ENCODE results near the gene ARFGAP2. TPM values are rescaled to one million over a fixed set of nuclear protein-coding genes. Genes with fewer than 3 reads are reported as not detected.
"Not testable (repeated sequence)": the region's sequence is repeated elsewhere in the genome, so short reads cannot be mapped to it uniquely, and the experiment has no call there.

The ARFGAP2 gene
- total RNA-seq, 1 experiment from 2014 or later, result 97.5 TPM

DNA sequence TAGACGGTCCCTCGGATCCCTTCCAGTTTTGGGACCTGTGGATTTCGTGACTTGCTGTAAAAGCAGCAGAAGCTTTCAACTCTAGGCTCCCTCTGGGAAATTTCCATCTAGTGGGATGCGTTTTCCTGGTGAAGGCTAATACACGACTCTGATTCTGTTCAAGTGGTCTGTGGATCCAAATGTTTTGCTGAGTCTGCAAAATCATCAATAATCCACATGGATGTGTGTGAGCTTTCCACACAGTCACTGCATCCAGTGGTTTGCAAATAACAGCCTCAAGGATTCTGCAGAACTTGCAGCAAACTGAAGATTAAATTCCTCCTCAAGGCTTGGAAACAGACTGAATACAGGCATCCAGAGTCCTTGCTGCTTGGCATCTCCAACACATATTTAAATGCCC lies 25.9 kb upstream of the ARFGAP2 start:
- DNase-seq (no peak), ATAC-seq (no peak)
- H3K9me3 ChIP-seq (ENCODE audit: low read length), result no peaks in the 10 kb centered on the region
- BruUV-seq (replicated peaks), result no TSS peak
- intact Hi-C loops (cut with micrococcal nuclease), result no loop called here
- peaks cover 14% of the 10 kb centered on the region for H3K4me1 ChIP-seq (ENCODE audit: insufficient read depth, low read length)
- no peak overlapping the region for H3K27ac ChIP-seq (ENCODE audit: low read length)
- H2AFZ ChIP-seq (ENCODE audit: low read length), result no peak overlapping the region
- H3K9me2 ChIP-seq (replicated peaks; ENCODE audit: low read length), result no peaks in the 10 kb centered on the region
- ChIA-PET CTCF (no interaction called here), POLR2A (ENCODE audit: unreplicated experiment) (no interaction called here)
- H3F3A ChIP-seq (ENCODE audit: low read length, unreplicated experiment), result no peaks in the 10 kb centered on the region
- H3K79me2 ChIP-seq (ENCODE audit: low read length), result no peaks in the 10 kb centered on the region
- H3K27me3 ChIP-seq (ENCODE audit: low read length), result no peaks in the 10 kb centered on the region
- no peak overlapping the region for H3K9ac ChIP-seq (ENCODE audit: low read length)
- H4K20me1 ChIP-seq (ENCODE audit: low read length), result no peaks in the 10 kb centered on the region
- TF ChIP-seq EZH2 (IDR thresholded peaks at IDR 0.05; ENCODE audit: low read length, unreplicated experiment) (no peak), EZH2phosphoT487 (IDR thresholded peaks at IDR 0.05; ENCODE audit: borderline replicate concordance, low read length) (no peak)
- TF ChIP-seq, protein P1, sequence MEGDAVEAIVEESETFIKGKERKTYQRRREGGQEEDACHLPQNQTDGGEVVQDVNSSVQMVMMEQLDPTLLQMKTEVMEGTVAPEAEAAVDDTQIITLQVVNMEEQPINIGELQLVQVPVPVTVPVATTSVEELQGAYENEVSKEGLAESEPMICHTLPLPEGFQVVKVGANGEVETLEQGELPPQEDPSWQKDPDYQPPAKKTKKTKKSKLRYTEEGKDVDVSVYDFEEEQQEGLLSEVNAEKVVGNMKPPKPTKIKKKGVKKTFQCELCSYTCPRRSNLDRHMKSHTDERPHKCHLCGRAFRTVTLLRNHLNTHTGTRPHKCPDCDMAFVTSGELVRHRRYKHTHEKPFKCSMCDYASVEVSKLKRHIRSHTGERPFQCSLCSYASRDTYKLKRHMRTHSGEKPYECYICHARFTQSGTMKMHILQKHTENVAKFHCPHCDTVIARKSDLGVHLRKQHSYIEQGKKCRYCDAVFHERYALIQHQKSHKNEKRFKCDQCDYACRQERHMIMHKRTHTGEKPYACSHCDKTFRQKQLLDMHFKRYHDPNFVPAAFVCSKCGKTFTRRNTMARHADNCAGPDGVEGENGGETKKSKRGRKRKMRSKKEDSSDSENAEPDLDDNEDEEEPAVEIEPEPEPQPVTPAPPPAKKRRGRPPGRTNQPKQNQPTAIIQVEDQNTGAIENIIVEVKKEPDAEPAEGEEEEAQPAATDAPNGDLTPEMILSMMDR (conservative IDR thresholded peaks at IDR 0.05; ENCODE audit: low read depth, low read length), result no peak
- H3K4me3 ChIP-seq (ENCODE audit: low read length), result no peak overlapping the region
- H3K4me2 ChIP-seq (ENCODE audit: low read length), result no peak overlapping the region
- H3K36me3 ChIP-seq (ENCODE audit: low read depth, low read length), result no peaks in the 10 kb centered on the region

DNA sequence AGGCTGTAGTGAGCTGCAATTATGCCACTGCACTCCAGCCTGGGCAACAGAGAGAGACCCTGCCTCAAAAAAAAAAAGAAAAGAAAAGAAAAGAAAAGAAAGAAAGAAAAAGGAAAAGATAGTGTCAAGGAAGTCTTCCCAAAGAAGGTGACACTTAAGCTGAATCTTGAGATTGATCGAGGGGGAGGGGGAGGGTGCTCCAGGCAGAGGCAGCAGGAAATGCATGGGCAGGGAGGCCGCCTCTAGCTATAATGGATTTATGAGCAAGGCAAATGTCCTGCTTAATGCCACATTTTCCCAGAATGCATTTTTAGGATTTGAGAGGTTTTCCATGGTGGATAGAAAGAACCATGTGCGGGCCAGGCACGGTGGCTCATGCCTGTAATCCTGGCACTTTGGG lies 24.3 kb upstream of the ARFGAP2 start:
- Histone ChIP-seq H4K20me1 (ENCODE audit: low read length) (no peaks in the 10 kb centered on the region), H3K79me2 (ENCODE audit: low read length) (no peaks in the 10 kb centered on the region), H3K9ac (ENCODE audit: low read length) (no peak overlapping the region), H3K9me2 (replicated peaks; ENCODE audit: low read length) (no peaks in the 10 kb centered on the region), H3K4me3 (ENCODE audit: low read length) (no peak overlapping the region), H3K4me1 (ENCODE audit: insufficient read depth, low read length) (peaks cover 14% of the 10 kb centered on the region), H2AFZ (ENCODE audit: low read length) (no peak overlapping the region), H3K27me3 (ENCODE audit: low read length) (no peaks in the 10 kb centered on the region), H3K36me3 (ENCODE audit: low read depth, low read length) (no peaks in the 10 kb centered on the region), H3K27ac (ENCODE audit: low read length) (no peak overlapping the region), H3F3A (ENCODE audit: low read length, unreplicated experiment) (no peaks in the 10 kb centered on the region), H3K9me3 (ENCODE audit: low read length) (no peaks in the 10 kb centered on the region), H3K4me2 (ENCODE audit: low read length) (no peak overlapping the region)
- ChIA-PET POLR2A (ENCODE audit: unreplicated experiment) (no interaction called here), CTCF (interaction anchor here (0.7 kb wide), 1 partner anchor 58 kb away, joined by 4 read pairs; no protein-coding TSS in a partner anchor)
- DNase-seq (no peak), ATAC-seq (no peak)
- intact Hi-C loops (cut with micrococcal nuclease), result no loop called here
- TF ChIP-seq EZH2 (IDR thresholded peaks at IDR 0.05; ENCODE audit: low read length, unreplicated experiment) (no peak), EZH2phosphoT487 (IDR thresholded peaks at IDR 0.05; ENCODE audit: borderline replicate concordance, low read length) (no peak)
- TF ChIP-seq, protein P1 (conservative IDR thresholded peaks at IDR 0.05; ENCODE audit: low read depth, low read length), result no peak
- BruUV-seq (replicated peaks), result no TSS peak

DNA sequence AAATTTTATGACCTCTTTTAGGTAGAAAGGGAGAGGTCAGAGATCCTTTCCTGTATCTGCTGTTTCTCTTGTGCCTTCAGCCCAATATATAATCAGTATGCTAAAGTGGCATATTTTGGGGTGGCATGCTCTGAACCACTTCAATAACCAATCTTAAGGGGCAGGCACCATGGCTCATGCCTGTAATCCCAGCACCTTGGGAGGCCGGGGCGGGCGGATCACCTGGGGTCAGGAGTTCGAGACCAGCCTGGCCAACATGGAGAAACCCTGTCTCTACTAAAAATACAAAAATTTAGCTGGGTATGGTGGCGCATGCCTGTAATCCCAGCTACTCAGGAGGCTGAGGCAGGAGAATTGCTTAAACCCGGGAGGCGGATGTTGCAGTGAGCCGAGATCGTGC lies 21.5 kb upstream of the ARFGAP2 start:
- H3K4me2 ChIP-seq (ENCODE audit: low read length); H3K27ac ChIP-seq (ENCODE audit: low read length); H3K9me3 ChIP-seq (ENCODE audit: low read length); ATAC-seq; H3K9ac ChIP-seq (ENCODE audit: low read length); H3K4me1 ChIP-seq (ENCODE audit: insufficient read depth, low read length); H3K9me2 ChIP-seq (replicated peaks; ENCODE audit: low read length); H3F3A ChIP-seq (ENCODE audit: low read length, unreplicated experiment); H3K36me3 ChIP-seq (ENCODE audit: low read depth, low read length); BruUV-seq (replicated peaks); H3K79me2 ChIP-seq (ENCODE audit: low read length); H4K20me1 ChIP-seq (ENCODE audit: low read length); POLR2A ChIA-PET (ENCODE audit: unreplicated experiment); H3K4me3 ChIP-seq (ENCODE audit: low read length); DNase-seq; H2AFZ ChIP-seq (ENCODE audit: low read length); H3K27me3 ChIP-seq (ENCODE audit: low read length); CTCF ChIA-PET; intact Hi-C loops (cut with micrococcal nuclease): not testable (repeated sequence)
